Panc1 (cell line): Measurements from ENCODE around the gene SV2C. TPM values are rescaled to one million over a fixed set of nuclear protein-coding genes. Genes with fewer than 3 reads are reported as not detected.
A peak's percentile ranks its signal among the peaks of the same experiment; 100 is the strongest.

Source experiments
- ATAC-seq: fragments of 200-7000 bp; cut with Tn5 transposase; 2 replicates; pipeline ENCODE4 v1.9.1; 2020; ENCODE audit warnings: mild to moderate bottlenecking, moderate library complexity
- BruUV-seq: library from RNA; stranded (reverse); fragments of 400-500 nt; replicated peaks from 2 replicates; lab custom pipeline; 2021; lab: Mats Ljungman, UMichigan
- CTCF ChIA-PET: fragments of 300-600 bp; sonication (Branson Sonifier 250); formaldehyde crosslinking; loops from one replicate; lab custom pipeline; 2022; ENCODE audit warnings: antibody characterized with exemption; lab: Charles Lee
- POLR2A ChIA-PET: fragments of 300-600 bp; sonication (Branson Sonifier 250); formaldehyde crosslinking; loops from one replicate; lab custom pipeline; 2022; ENCODE audit warnings: antibody characterized with exemption; lab: Charles Lee
- DNase-seq: peaks from one replicate; pipeline ENCODE4 v3.0.0-alpha.2; 2010; ENCODE audit warnings: low read depth, low spot score
- H3K27ac ChIP-seq: 2 replicates; pipeline ENCODE4 v1.5.1; 2011; ENCODE audit warnings: mild to moderate bottlenecking, low read length, inconsistent platforms
- H3K27me3 ChIP-seq: fragments of 200-500 bp; sonication (Bioruptor generic); 2 replicates; pipeline ENCODE4 v1.6.0; 2014; ENCODE audit warnings: low read length, inconsistent platforms; ENCODE audit not compliant: control insufficient read depth, insufficient read depth
- H3K36me3 ChIP-seq: fragments of 200-500 bp; sonication (Bioruptor generic); 2 replicates; pipeline ENCODE4 v1.5.1; 2014; ENCODE audit warnings: inconsistent platforms, mild to moderate bottlenecking, low read length, moderate library complexity; ENCODE audit not compliant: control insufficient read depth, insufficient read depth
- H3K4me1 ChIP-seq: 2 replicates; pipeline ENCODE4 v1.5.1; 2011; ENCODE audit warnings: inconsistent platforms, mild to moderate bottlenecking, low read length, moderate library complexity; ENCODE audit not compliant: control insufficient read depth, insufficient read depth
- H3K4me3 ChIP-seq, 2 experiments: 2 replicates each; pipeline ENCODE4 v1.5.1; 2011 to 2012; ENCODE audit warnings: low read depth in 2 of 2, low read length in 2 of 2, mild to moderate bottlenecking in 2 of 2, inconsistent platforms in 1 of 2, moderate library complexity in 1 of 2
- H3K9me3 ChIP-seq: fragments of 200-500 bp; sonication (Bioruptor generic); 2 replicates; pipeline ENCODE4 v1.5.1; 2014; ENCODE audit warnings: low read depth, mild to moderate bottlenecking, inconsistent platforms, low read length, moderate library complexity; ENCODE audit not compliant: control insufficient read depth, insufficient read depth
- CTCF ChIP-seq: fragments of 450-650 bp; IDR thresholded peaks from 2 replicates; pipeline ENCODE4 v1.5.1; 2017; ENCODE audit warnings: mild to moderate bottlenecking
- POLR2AphosphoS5 ChIP-seq: IDR thresholded peaks from 2 replicates; pipeline ENCODE4 v1.6.1; 2012; ENCODE audit warnings: mild to moderate bottlenecking, low read depth, low read length, moderate library complexity
- REST ChIP-seq, 2 experiments: IDR thresholded peaks; 2 replicates each; pipeline ENCODE4 v1.6.1; 2011 to 2012; ENCODE audit warnings: low read depth in 2 of 2, control low read depth in 1 of 2, low read length in 1 of 2, mild to moderate bottlenecking in 1 of 2, moderate library complexity in 1 of 2; ENCODE audit not compliant: insufficient read depth in 1 of 2
- SIN3A ChIP-seq: IDR thresholded peaks from 2 replicates; pipeline ENCODE4 v1.6.1; 2012; ENCODE audit warnings: low read depth, mild to moderate bottlenecking, low read length, moderate library complexity, borderline replicate concordance; ENCODE audit not compliant: insufficient read depth
- TCF7L2 ChIP-seq: IDR thresholded peaks from 2 replicates; pipeline ENCODE4 v1.6.1; 2011; ENCODE audit warnings: mild to moderate bottlenecking, low read depth, low read length, inconsistent platforms
- in situ Hi-C: cut with HindIII; loops from 2 replicates; pipeline ENCODE4 v1.10.0; 2016; ENCODE audit warnings: low sequenced_read_pairs, low pct_unique_long_range_greater_than_20kb
- intact Hi-C: fragments of 100-400 bp; cut with micrococcal nuclease; formaldehyde crosslinking; loops from one replicate; pipeline ENCODE4 v1.10.0; 2022; ENCODE audit not compliant: unreplicated experiment
- total RNA-seq: library from RNA; stranded (reverse); gene quantifications from one replicate; pipeline ENCODE4 v1.2.1, GENCODE V29; 2021; ENCODE audit not compliant: unreplicated experiment

The SV2C gene
- total RNA-seq, 1 experiment from 2014 or later: not detected

- intact Hi-C loops: no loop called here
- DNase-seq: no peak
- Histone ChIP-seq H3K9me3 (no peaks in the 10 kb centered on the region), H3K27ac (no peak overlapping the region), H3K4me3 (no peak overlapping the region), H3K36me3 (no peaks in the 10 kb centered on the region), H3K27me3 (no peaks in the 10 kb centered on the region; the same call in 1 of the 2 replicates), H3K4me1 (no peaks in the 10 kb centered on the region)
- ATAC-seq: no peak
- TF ChIP-seq CTCF: no peak
- TF ChIP-seq POLR2AphosphoS5: no peak
- TF ChIP-seq SIN3A: no peak
- TF ChIP-seq TCF7L2: no peak
- TF ChIP-seq REST (IDR thresholded peaks at IDR 0.05; ENCODE audit: insufficient read depth in 1 of 2, low read depth in 2 of 2, low read length in 1 of 2): no peak
- in situ Hi-C loops: no loop called here
- ChIA-PET POLR2A (no interaction called here), CTCF (no interaction called here)
- no TSS peak for BruUV-seq
Observed at GRCh38 chr5:76174101-76174500, 90.9 kb downstream of the SV2C start.

GRCh38 chr5:76175051-76175666 lies 92.0 kb downstream of the SV2C start:
- no TSS peak for BruUV-seq
- H3K27ac ChIP-seq: no peak overlapping the region
- intact Hi-C loops: loop anchor here (5.0 kb wide), 1 partner anchor 438 kb away; no protein-coding TSS in a partner anchor
- POLR2A ChIA-PET: no interaction called here
- no peaks in the 10 kb centered on the region for H3K4me1 ChIP-seq
- in situ Hi-C loops: no loop called here
- CTCF ChIA-PET: interaction anchor here (0.5 to 1.1 kb wide), 6 partner anchors 34 to 606 kb away, joined by 3 to 9 read pairs (median 4); no protein-coding TSS in a partner anchor
- DNase-seq (peak; percentile 46), ATAC-seq (peak; percentile 84)
- H3K9me3 ChIP-seq: no peaks in the 10 kb centered on the region
- TF ChIP-seq REST (IDR thresholded peaks at IDR 0.05; ENCODE audit: insufficient read depth in 1 of 2, low read depth in 2 of 2, low read length in 1 of 2) (no peak), TCF7L2 (no peak), POLR2AphosphoS5 (no peak), CTCF (peak; percentile 90)
- no peak overlapping the region for H3K4me3 ChIP-seq
- H3K27me3 ChIP-seq: no peaks in the 10 kb centered on the region
- H3K36me3 ChIP-seq: no peaks in the 10 kb centered on the region
